Ectodermal cell (in vitro differentiated cells): ENCODE measurements around the gene DENND5B.

Experiments used
- H3K27ac ChIP-seq: 2 replicates; pipeline ENCODE4 v1.7.0; 2013; ENCODE audit warnings: mild to moderate bottlenecking, low read depth, low read length; ENCODE audit not compliant: insufficient read depth, poor library complexity, severe bottlenecking
- H3K27me3 ChIP-seq: 2 replicates; pipeline ENCODE4 v1.7.0; 2013; ENCODE audit warnings: mild to moderate bottlenecking, low read length; ENCODE audit not compliant: insufficient read depth, control insufficient read depth, poor library complexity, severe bottlenecking
- H3K36me3 ChIP-seq: one replicate; pipeline ENCODE4 v1.7.0; 2013; ENCODE audit warnings: low read length; ENCODE audit not compliant: control insufficient read depth, insufficient read depth
- H3K4me1 ChIP-seq: one replicate; pipeline ENCODE4 v1.7.0; 2013; ENCODE audit warnings: low read length; ENCODE audit not compliant: control insufficient read depth, insufficient read depth
- H3K4me3 ChIP-seq: 2 replicates; pipeline ENCODE4 v1.7.0; 2013; ENCODE audit warnings: low read depth, low read length, control low read depth; ENCODE audit not compliant: insufficient read depth
- H3K9me3 ChIP-seq: 2 replicates; pipeline ENCODE4 v1.7.0; 2013; ENCODE audit warnings: mild to moderate bottlenecking, low read length, moderate library complexity; ENCODE audit not compliant: control insufficient read depth
- WGBS, 2 experiments: methylation state at CpG; one replicate each; pipeline ENCODE4 v1.1.7; 2013; ENCODE audit warnings: missing lambda C conversion rate in 2 of 2; 5-methylcytosine and 5-hydroxymethylcytosine counted together

DENND5B gene

GRCh38 chr12:31526158-31526546, 64.8 kb downstream of the DENND5B start:
- Histone ChIP-seq H3K4me1 (no peaks in the 10 kb centered on the region), H3K36me3 (no peaks in the 10 kb centered on the region), H3K9me3 (no peaks in the 10 kb centered on the region), H3K27me3 (no peaks in the 10 kb centered on the region), H3K4me3 (no peak overlapping the region), H3K27ac (no peak overlapping the region)
- 60 to 73% methylated on average over 3 to 4 of the region's 4 CpGs for WGBS, 2 experiments

GRCh38 chr12:31525496-31526157, 65.3 kb downstream of the DENND5B start:
- Histone ChIP-seq H3K4me3 (no peak overlapping the region), H3K36me3 (no peaks in the 10 kb centered on the region), H3K27me3 (no peaks in the 10 kb centered on the region), H3K27ac (no peak overlapping the region), H3K4me1 (no peaks in the 10 kb centered on the region), H3K9me3 (no peaks in the 10 kb centered on the region)
- 95 to 100% methylated on average over 1 to 3 of the region's 3 CpGs for WGBS, 2 experiments

- Histone ChIP-seq H3K9me3 (no peaks in the 10 kb centered on the region), H3K4me3 (no peak overlapping the region), H3K4me1 (peaks cover 1% of the 10 kb centered on the region), H3K27ac (no peak overlapping the region), H3K36me3 (no peaks in the 10 kb centered on the region), H3K27me3 (no peaks in the 10 kb centered on the region)
- WGBS, 2 experiments: 80 to 88% methylated on average over 1 of the region's 1 CpG
Observed at GRCh38 chr12:31524791-31525495, 66.0 kb downstream of the DENND5B start.

- Histone ChIP-seq H3K27ac (no peak overlapping the region), H3K4me3 (no peak overlapping the region), H3K4me1 (peaks cover 17% of the 10 kb centered on the region), H3K36me3 (no peaks in the 10 kb centered on the region), H3K9me3 (no peaks in the 10 kb centered on the region), H3K27me3 (no peaks in the 10 kb centered on the region)
- WGBS, 2 experiments: 81 to 94% methylated on average over 1 of the region's 2 CpGs
Observed at GRCh38 chr12:31523306-31523705, 67.6 kb downstream of the DENND5B start.

GRCh38 chr12:31522607-31523006, 68.3 kb downstream of the DENND5B start:
- Histone ChIP-seq H3K9me3 (no peaks in the 10 kb centered on the region), H3K36me3 (no peaks in the 10 kb centered on the region), H3K4me1 (peaks cover 24% of the 10 kb centered on the region), H3K27ac (no peak overlapping the region), H3K27me3 (no peaks in the 10 kb centered on the region), H3K4me3 (no peak overlapping the region)
- WGBS, 2 experiments: 69 to 70% methylated on average over 7 of the region's 7 CpGs

- peaks cover 29% of the 10 kb centered on the region for H3K4me1 ChIP-seq
- no peak overlapping the region for H3K4me3 ChIP-seq
- H3K27ac ChIP-seq: no peak overlapping the region
- 80 to 81% methylated on average over 1 of the region's 1 CpG for WGBS, 2 experiments
- no peaks in the 10 kb centered on the region for H3K36me3 ChIP-seq
- no peaks in the 10 kb centered on the region for H3K9me3 ChIP-seq
- H3K27me3 ChIP-seq: no peaks in the 10 kb centered on the region
Observed at GRCh38 chr12:31521964-31522363, 69.0 kb downstream of the DENND5B start.

- peak overlapping the region; percentile 74 for H3K27ac ChIP-seq
Observed at GRCh38 chr12:31519511-31519910, 71.4 kb downstream of the DENND5B start.

GRCh38 chr12:31518680-31519227, 72.2 kb downstream of the DENND5B start:
- Histone ChIP-seq H3K27ac (peak overlapping the region; percentile 74), H3K27me3 (no peaks in the 10 kb centered on the region), H3K36me3 (no peaks in the 10 kb centered on the region), H3K9me3 (no peaks in the 10 kb centered on the region), H3K4me3 (no peak overlapping the region), H3K4me1 (peaks cover 29% of the 10 kb centered on the region)
- 11 to 15% methylated on average over 4 of the region's 4 CpGs for WGBS, 2 experiments

More at GRCh38 chr12:31519511-31519910, 71.4 kb downstream of the DENND5B start:
- Histone ChIP-seq H3K4me3 (no peak overlapping the region), H3K27me3 (no peaks in the 10 kb centered on the region), H3K9me3 (no peaks in the 10 kb centered on the region), H3K4me1 (peaks cover 29% of the 10 kb centered on the region), H3K36me3 (no peaks in the 10 kb centered on the region)

GRCh38 chr12:31517994-31518393, 72.9 kb downstream of the DENND5B start:
- Histone ChIP-seq H3K36me3 (no peaks in the 10 kb centered on the region), H3K9me3 (no peaks in the 10 kb centered on the region), H3K27ac (peak overlapping the region; percentile 74), H3K4me1 (peaks cover 29% of the 10 kb centered on the region), H3K27me3 (no peaks in the 10 kb centered on the region), H3K4me3 (no peak overlapping the region)
- WGBS, 2 experiments: 23 to 38% methylated on average over 1 of the region's 1 CpG

- Histone ChIP-seq H3K27me3 (no peaks in the 10 kb centered on the region), H3K9me3 (no peaks in the 10 kb centered on the region), H3K4me1 (peaks cover 29% of the 10 kb centered on the region), H3K27ac (no peak overlapping the region), H3K36me3 (no peaks in the 10 kb centered on the region), H3K4me3 (no peak overlapping the region)
- 92 to 100% methylated on average over 2 of the region's 2 CpGs for WGBS, 2 experiments
Observed at GRCh38 chr12:31516702-31517101, 74.2 kb downstream of the DENND5B start.
